COLO668 (cell line): Measurements from ENCODE around the gene SF3A2.

ENCODE experiments used
- DNase-seq: peaks from one replicate; lab custom pipeline; 2025; ENCODE audit not compliant: unreplicated experiment; lab: John Stamatoyannopoulos, UW

Gene SF3A2

GRCh38 chr19:2288818-2289713, 52.4 kb downstream of the SF3A2 start:
- no peak for DNase-seq

GRCh38 chr19:2289714-2290435, 53.3 kb downstream of the SF3A2 start:
- DNase-seq: peak; percentile 59

- peak; percentile 85 for DNase-seq
Measured at GRCh38 chr19:2290441-2291184, 54.0 kb downstream of the SF3A2 start.

- peak; percentile 78 for DNase-seq
Measured at GRCh38 chr19:2291185-2291751, 54.6 kb downstream of the SF3A2 start.

- DNase-seq: no peak
Measured at GRCh38 chr19:2294687-2295335, 58.2 kb downstream of the SF3A2 start.

- no peak for DNase-seq
Measured at GRCh38 chr19:2296141-2296540, 59.5 kb downstream of the SF3A2 start.
